22Rv1 (cell line): ENCODE measurements around the gene CALML5.
A peak's percentile ranks its signal among the peaks of the same experiment; 100 is the strongest.

Experiments used
- H3K27ac ChIP-seq: fragments of 450-650 bp; 2 replicates; pipeline ENCODE4 v1.5.1; 2017
- ZFX ChIP-seq: fragments of 450-650 bp; IDR thresholded peaks from 2 replicates; pipeline ENCODE4 v1.6.1; 2017; ENCODE audit warnings: antibody characterized with exemption, borderline replicate concordance
- TF ChIP-seq, protein P1 (sequence below): fragments of 450-650 bp; IDR thresholded peaks from 2 replicates; pipeline ENCODE4 v1.5.1; 2017; ENCODE audit warnings: mild to moderate bottlenecking

CALML5 gene

GRCh38 chr10:5497948-5498730 is 1.2 kb downstream of the CALML5 start:
- no peak for TF ChIP-seq ZFX
- TF ChIP-seq, protein P1, sequence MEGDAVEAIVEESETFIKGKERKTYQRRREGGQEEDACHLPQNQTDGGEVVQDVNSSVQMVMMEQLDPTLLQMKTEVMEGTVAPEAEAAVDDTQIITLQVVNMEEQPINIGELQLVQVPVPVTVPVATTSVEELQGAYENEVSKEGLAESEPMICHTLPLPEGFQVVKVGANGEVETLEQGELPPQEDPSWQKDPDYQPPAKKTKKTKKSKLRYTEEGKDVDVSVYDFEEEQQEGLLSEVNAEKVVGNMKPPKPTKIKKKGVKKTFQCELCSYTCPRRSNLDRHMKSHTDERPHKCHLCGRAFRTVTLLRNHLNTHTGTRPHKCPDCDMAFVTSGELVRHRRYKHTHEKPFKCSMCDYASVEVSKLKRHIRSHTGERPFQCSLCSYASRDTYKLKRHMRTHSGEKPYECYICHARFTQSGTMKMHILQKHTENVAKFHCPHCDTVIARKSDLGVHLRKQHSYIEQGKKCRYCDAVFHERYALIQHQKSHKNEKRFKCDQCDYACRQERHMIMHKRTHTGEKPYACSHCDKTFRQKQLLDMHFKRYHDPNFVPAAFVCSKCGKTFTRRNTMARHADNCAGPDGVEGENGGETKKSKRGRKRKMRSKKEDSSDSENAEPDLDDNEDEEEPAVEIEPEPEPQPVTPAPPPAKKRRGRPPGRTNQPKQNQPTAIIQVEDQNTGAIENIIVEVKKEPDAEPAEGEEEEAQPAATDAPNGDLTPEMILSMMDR = no peak
- no peak overlapping the region for H3K27ac ChIP-seq

DNA sequence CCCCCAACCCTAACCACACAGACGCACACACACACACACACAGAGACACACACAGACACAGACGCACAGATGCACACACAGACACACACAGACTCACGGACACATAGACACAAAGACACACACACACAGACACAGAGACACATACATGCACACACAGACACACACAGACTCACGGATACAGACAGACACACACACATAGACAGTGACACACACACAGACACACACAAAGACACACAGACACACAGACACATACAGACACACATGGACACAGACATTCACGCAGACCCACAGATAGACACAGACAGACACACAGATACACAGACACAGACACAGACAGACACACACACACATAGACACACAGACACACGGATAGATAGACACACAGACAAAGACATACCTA is 2.1 kb downstream of the CALML5 start:
- no peak for TF ChIP-seq ZFX
- TF ChIP-seq, protein P1 = no peak

DNA sequence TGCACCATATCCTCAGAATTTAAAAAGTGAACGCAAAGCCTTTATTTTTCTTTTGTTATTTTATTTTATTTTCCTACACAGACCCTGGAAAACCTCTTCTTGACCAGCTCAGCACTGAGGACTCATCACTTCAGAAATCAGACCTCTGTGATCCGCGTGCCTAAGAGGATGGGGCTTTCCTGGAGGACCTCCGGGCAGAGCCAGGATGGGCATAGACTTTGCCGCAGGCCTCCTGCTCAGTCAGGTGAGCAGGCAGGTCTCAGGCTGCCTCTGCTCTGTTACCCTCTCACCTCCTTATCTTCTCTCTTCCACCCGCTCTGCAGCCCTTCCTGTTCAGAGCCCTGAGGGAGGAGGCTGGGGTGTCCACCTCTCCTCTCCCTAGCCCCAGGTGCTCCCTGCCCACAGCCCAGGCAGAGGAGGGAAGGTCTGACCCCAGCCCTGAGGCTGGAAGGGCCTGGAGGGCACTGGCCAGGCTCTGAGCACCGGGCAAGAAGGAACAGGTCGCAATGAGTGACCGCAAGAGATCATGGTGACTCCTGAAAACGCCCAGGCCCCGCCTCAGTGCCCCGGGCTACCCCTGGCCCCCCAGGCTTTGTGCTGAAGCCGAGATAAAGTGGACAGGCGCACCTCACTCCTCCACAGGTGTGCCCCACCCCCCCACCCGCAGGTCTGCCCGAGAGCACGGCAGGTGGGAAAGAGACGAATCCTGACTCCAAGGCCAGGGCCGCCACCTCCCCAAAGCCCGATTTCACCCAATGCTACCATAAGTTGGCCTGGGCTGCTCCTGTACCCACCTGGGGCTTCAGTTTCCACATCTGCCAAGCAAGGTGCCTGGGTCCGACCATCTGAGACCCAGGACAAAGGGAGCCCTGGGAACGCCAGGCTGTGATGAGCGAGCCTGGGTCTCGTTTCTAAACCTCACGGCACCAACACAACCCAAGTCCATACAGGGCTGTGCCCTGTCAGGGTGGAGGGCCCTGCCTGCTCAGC is 2.8 kb downstream of the CALML5 start:
- TF ChIP-seq, protein P1 = no peak
- TF ChIP-seq ZFX = no peak
- H3K27ac ChIP-seq = no peak overlapping the region

More for the DNA sequence above, 2.1 kb downstream of the CALML5 start:
- H3K27ac ChIP-seq = no peak overlapping the region

- H3K27ac ChIP-seq = peak overlapping the region; percentile 81
- TF ChIP-seq, protein P1 = no peak
- TF ChIP-seq ZFX = no peak
Observed at GRCh38 chr10:5494611-5495010, 4.8 kb downstream of the CALML5 start.

- H3K27ac ChIP-seq = peak overlapping the region; percentile 81
- TF ChIP-seq, protein P1 = no peak
- no peak for TF ChIP-seq ZFX
Observed at GRCh38 chr10:5493691-5494090, 5.7 kb downstream of the CALML5 start.

DNA sequence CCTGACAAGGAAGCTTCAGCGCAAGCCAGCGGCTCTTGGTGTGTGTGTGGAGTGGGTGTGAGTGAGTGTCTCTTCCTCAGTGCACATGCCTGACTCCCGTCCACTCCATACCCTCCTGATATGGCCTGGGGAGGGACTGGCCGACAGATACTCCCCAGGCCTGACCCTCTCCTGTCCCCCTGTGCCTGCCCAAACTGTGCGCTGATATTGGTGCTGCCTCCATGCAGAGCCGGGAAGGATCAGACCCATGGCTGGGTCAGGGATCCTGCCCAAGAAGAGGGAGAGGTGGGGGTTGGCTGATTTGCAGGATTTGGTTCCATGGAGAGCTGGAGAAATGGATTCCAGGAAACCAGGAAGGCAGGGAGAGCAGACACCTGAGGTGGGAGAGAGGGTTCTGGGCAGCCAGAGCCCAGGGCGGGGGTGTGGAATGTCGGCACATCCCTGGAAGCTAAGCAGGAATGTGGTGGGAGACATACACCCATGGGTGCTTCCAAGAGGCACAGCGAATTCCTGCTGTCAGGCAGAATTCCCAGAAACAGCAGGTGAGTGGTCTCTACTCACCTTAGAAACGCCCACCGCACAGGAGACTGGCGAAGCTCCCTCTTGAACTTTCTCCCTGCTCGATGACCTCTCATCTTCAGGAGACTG is 6.3 kb downstream of the CALML5 start:
- peak overlapping the region; percentile 81 for H3K27ac ChIP-seq

More for the DNA sequence above, 6.3 kb downstream of the CALML5 start:
- TF ChIP-seq, protein P1 = no peak
- no peak for TF ChIP-seq ZFX
